ENCODE data around the gene INPP5D. TPM values are rescaled to one million over a fixed set of nuclear protein-coding genes. Genes with fewer than 3 reads are reported as not detected.
"Not testable (repeated sequence)": the region's sequence is repeated elsewhere in the genome, so short reads cannot be mapped to it uniquely, and the experiment has no call there.

Gene INPP5D
- total RNA-seq, 4 donors from 2014 or later: 6.5 to 18.7 (median 11.5) TPM

DNA sequence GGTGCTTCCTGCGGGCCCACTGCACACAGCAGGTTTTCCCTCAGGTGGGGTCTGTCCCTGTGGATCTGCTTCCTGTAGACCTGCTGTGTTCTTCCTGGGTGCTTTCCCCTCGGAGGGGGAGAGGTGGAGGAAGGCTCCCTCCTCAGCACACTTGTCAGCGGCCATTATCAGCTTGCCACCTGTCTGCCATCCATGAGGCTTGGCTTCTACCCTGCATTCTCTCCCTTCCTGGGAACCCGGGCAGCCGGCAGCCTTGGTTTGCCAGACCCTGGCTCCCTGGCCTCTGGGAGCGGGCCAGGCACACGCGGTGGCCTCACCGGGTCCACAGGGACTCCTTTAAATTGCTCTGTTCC lies 58.5 kb downstream of the INPP5D start:
- no peak for TF ChIP-seq POLR2A (IDR thresholded peaks at IDR 0.05)
- no peak for TF ChIP-seq POLR2AphosphoS5 (IDR thresholded peaks at IDR 0.05)
- TF ChIP-seq, protein P1, sequence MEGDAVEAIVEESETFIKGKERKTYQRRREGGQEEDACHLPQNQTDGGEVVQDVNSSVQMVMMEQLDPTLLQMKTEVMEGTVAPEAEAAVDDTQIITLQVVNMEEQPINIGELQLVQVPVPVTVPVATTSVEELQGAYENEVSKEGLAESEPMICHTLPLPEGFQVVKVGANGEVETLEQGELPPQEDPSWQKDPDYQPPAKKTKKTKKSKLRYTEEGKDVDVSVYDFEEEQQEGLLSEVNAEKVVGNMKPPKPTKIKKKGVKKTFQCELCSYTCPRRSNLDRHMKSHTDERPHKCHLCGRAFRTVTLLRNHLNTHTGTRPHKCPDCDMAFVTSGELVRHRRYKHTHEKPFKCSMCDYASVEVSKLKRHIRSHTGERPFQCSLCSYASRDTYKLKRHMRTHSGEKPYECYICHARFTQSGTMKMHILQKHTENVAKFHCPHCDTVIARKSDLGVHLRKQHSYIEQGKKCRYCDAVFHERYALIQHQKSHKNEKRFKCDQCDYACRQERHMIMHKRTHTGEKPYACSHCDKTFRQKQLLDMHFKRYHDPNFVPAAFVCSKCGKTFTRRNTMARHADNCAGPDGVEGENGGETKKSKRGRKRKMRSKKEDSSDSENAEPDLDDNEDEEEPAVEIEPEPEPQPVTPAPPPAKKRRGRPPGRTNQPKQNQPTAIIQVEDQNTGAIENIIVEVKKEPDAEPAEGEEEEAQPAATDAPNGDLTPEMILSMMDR (IDR thresholded peaks at IDR 0.05): no peak
- TF ChIP-seq EP300 (IDR thresholded peaks at IDR 0.05): no peak
- Histone ChIP-seq H3K27me3 (no peaks in the 10 kb centered on the region), H3K4me1 (no peaks in the 10 kb centered on the region), H3K27ac (no peak overlapping the region), H3K9me3 (no peaks in the 10 kb centered on the region), H3K4me3 (no peak overlapping the region), H3K36me3 (no peaks in the 10 kb centered on the region)
- DNase-seq (ENCODE audit: low spot score in 2 of 2): peak; percentile 43 to 45
- 90% methylated on average over 9 of the region's 9 CpGs for WGBS

DNA sequence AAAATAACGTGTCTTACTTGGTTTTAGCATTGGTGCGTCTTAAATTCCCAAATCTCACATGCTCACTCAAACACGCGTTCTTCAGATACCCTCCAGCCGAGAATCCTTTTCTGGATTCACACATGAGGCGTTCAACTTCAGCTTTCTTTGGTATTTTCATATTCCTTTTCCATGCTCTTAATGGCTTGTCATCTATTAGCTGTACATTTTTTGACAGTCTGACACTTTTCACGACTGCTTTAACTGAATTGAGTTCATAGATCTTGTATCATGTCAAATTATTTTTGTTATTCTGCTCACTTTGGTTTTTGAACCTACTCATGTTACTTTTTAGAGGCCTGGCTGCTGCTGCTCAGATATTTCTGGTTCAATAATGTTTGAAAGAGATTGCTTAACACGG lies 59.0 kb downstream of the INPP5D start:
- no peak for TF ChIP-seq POLR2A (IDR thresholded peaks at IDR 0.05)
- no peak for TF ChIP-seq EP300 (IDR thresholded peaks at IDR 0.05)
- TF ChIP-seq, protein P1 (IDR thresholded peaks at IDR 0.05): no peak
- no peak for TF ChIP-seq POLR2AphosphoS5 (IDR thresholded peaks at IDR 0.05)
- no peak for DNase-seq (ENCODE audit: low spot score in 2 of 2)
- Histone ChIP-seq H3K27me3 (no peaks in the 10 kb centered on the region), H3K36me3 (no peaks in the 10 kb centered on the region), H3K4me1 (no peaks in the 10 kb centered on the region), H3K9me3 (no peaks in the 10 kb centered on the region), H3K4me3 (no peak overlapping the region), H3K27ac (no peak overlapping the region)
- WGBS: 86% methylated on average over 8 of the region's 8 CpGs

DNA sequence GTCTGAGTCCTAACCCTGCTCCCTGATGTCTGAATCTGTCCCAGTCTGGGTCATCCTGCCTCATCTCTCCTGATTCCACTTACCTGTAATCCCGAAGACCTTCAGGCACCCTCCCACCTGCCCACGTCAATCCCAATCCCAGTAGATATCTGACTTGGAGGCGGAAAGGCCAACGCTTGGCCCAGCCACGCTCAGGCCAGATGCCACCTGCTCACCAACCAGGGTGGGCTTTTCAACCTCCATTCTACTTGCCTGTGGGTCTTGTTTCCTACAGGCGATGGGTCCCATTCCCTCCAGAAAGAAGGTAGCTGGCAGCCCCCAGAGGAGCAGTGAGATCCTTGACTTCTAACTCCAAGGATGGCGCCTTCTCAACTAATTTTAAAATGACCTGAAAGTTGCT lies 59.7 kb downstream of the INPP5D start:
- no peaks in the 10 kb centered on the region for H3K36me3 ChIP-seq
- H3K4me1 ChIP-seq: no peaks in the 10 kb centered on the region
- TF ChIP-seq EP300 (IDR thresholded peaks at IDR 0.05) (no peak), POLR2AphosphoS5 (IDR thresholded peaks at IDR 0.05) (no peak), POLR2A (IDR thresholded peaks at IDR 0.05) (no peak)
- TF ChIP-seq, protein P1 (IDR thresholded peaks at IDR 0.05): no peak
- 100% methylated on average over 7 of the region's 7 CpGs for WGBS
- peak; percentile 40 to 63 for DNase-seq (ENCODE audit: low spot score in 2 of 2)
- no peaks in the 10 kb centered on the region for H3K27me3 ChIP-seq
- no peak overlapping the region for H3K4me3 ChIP-seq
- H3K27ac ChIP-seq: no peak overlapping the region
- no peaks in the 10 kb centered on the region for H3K9me3 ChIP-seq

DNA sequence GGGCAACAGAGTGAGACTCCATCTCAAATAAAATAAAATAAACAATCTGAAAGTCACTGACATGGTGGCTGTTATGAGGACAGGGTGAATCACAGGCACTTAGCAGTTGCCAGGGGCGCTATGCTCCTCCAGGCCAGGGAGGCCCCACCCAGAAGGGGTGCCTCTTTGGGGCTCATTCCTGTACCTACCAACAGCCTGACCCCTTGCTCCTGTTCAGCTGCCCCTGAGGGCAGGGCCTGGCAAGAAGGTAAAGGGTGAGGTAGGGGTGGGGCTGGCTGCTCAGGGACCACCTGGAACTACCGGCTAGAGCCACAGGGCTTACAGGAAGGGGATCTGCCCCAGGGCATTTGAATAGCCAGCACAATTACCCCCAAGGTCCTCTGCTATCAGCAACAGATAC lies 60.3 kb downstream of the INPP5D start:
- H3K9me3 ChIP-seq: no peaks in the 10 kb centered on the region
- H3K36me3 ChIP-seq: no peaks in the 10 kb centered on the region
- H3K4me3 ChIP-seq: no peak overlapping the region
- H3K27me3 ChIP-seq: no peaks in the 10 kb centered on the region
- H3K27ac ChIP-seq: no peak overlapping the region
- no peak for TF ChIP-seq POLR2A (IDR thresholded peaks at IDR 0.05)
- no peak for TF ChIP-seq POLR2AphosphoS5 (IDR thresholded peaks at IDR 0.05)
- TF ChIP-seq, protein P1 (IDR thresholded peaks at IDR 0.05): no peak
- TF ChIP-seq EP300 (IDR thresholded peaks at IDR 0.05): no peak
- H3K4me1 ChIP-seq: no peaks in the 10 kb centered on the region
- peak; percentile 28 to 50 for DNase-seq (ENCODE audit: low spot score in 2 of 2)
- 66% methylated on average over 2 of the region's 2 CpGs for WGBS

DNA sequence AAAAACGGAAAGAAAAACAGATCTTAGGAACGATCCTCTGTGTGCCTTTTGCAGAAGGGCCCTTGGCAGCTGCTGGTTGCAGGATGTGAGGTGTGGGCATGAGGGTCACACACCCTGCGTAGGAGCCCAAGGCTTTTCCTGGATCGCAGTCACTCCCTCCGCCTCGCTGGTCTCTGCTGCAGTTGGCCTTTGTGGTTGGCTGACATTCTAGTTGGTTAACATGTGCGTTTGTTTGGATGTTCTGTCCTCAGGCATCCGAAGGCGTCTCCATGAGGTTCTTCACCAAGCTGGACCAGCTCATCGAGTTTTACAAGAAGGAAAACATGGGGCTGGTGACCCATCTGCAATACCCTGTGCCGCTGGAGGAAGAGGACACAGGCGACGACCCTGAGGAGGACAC lies 61.7 kb downstream of the INPP5D start:
- 65% methylated on average over 10 of the region's 13 CpGs for WGBS
- peak in 1 of 2 donors; percentile 28 for DNase-seq (ENCODE audit: low spot score in 2 of 2)
- Histone ChIP-seq H3K27ac (no peak overlapping the region), H3K4me3 (no peak overlapping the region), H3K36me3 (no peaks in the 10 kb centered on the region), H3K27me3 (no peaks in the 10 kb centered on the region), H3K9me3 (no peaks in the 10 kb centered on the region), H3K4me1 (no peaks in the 10 kb centered on the region)
- TF ChIP-seq POLR2A (IDR thresholded peaks at IDR 0.05): no peak
- no peak for TF ChIP-seq POLR2AphosphoS5 (IDR thresholded peaks at IDR 0.05)

DNA sequence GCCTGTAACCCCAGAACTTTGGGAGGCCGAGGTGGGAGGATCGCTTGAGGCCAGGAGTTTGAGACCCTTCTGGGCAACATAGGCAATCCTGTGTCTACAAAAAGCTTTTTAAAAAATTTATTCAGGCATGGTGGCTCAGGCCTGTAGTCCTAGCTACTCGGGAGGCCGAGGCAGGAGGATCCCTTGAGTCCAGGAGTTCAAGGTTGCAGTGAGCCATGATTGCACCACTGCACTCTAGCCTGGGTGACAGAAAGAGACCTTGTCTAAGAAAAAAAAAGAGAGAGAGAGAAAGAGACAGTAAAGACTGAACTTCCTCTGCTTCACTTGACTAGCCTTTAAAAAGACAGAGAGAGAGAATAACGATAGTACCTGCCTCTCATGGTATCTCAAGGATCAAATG lies 62.4 kb downstream of the INPP5D start:
- Histone ChIP-seq H3K27me3 (no peaks in the 10 kb centered on the region), H3K9me3 (no peaks in the 10 kb centered on the region), H3K4me1 (no peaks in the 10 kb centered on the region), H3K27ac (no peak overlapping the region), H3K4me3 (no peak overlapping the region), H3K36me3 (no peaks in the 10 kb centered on the region)
- 93% methylated on average over 5 of the region's 5 CpGs for WGBS
- DNase-seq (ENCODE audit: low spot score in 2 of 2): peak in 1 of 2 donors; percentile 19
- no peak for TF ChIP-seq POLR2A (IDR thresholded peaks at IDR 0.05)
- no peak for TF ChIP-seq EP300 (IDR thresholded peaks at IDR 0.05)
- TF ChIP-seq, protein P1 (IDR thresholded peaks at IDR 0.05): no peak
- TF ChIP-seq POLR2AphosphoS5 (IDR thresholded peaks at IDR 0.05): no peak

DNA sequence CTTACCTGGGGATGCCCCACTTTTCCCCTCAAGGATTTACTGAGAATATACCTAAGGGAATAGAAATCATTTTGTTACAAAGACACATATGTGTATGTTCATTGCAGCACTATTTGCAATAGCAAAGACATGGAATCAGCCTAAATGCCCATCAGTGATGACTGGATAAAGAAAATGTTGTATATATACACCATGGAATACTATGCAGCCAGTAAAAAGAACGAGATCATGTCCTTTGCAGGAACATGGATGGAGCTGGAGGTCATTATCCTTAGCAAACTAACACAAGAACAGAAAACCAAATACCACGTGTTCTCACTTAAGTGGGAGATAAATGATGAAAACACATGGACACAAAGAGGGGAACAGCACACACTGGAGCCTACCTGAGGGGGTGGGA lies 63.4 kb downstream of the INPP5D start:
- H3K4me3 ChIP-seq; H3K27ac ChIP-seq; H3K36me3 ChIP-seq; H3K4me1 ChIP-seq; DNase-seq (ENCODE audit: low spot score in 2 of 2); H3K9me3 ChIP-seq; H3K27me3 ChIP-seq: not testable (repeated sequence)
- 90% methylated on average over 2 of the region's 2 CpGs for WGBS

Measured in suprapubic skin (tissue), 4 donors.